ENCODE results near the gene ATG4C.
A peak's percentile ranks its signal among the peaks of the same experiment; 100 is the strongest.
"Not testable (repeated sequence)": the region's sequence is repeated elsewhere in the genome, so short reads cannot be mapped to it uniquely, and the experiment has no call there.

ATG4C gene

GRCh38 chr1:62783736-62784508 is at the start of gene ATG4C:
ATG4C (plus strand) TSS chr1:62784132; CDS start chr1:62803787, 19,655 bp downstream.
- DNase-seq (ENCODE audit: low spot score) = peak; percentile 95

GRCh38 chr1:62735491-62736171 is 48.3 kb upstream of the ATG4C start:
- no peak for DNase-seq (ENCODE audit: low spot score)

GRCh38 chr1:62740701-62741100 is 43.2 kb upstream of the ATG4C start:
- not testable (repeated sequence) for DNase-seq (ENCODE audit: low spot score)

GRCh38 chr1:62744611-62745577 is 39.0 kb upstream of the ATG4C start:
- no peak for DNase-seq (ENCODE audit: low spot score)

- no peak for DNase-seq (ENCODE audit: low spot score)
These were observed 37.7 kb upstream of the ATG4C start for GRCh38 chr1:62746086-62746808.

- DNase-seq (ENCODE audit: low spot score) = no peak
These were observed 37.2 kb upstream of the ATG4C start for GRCh38 chr1:62746809-62747138.

- DNase-seq (ENCODE audit: low spot score) = no peak
These were observed 30.6 kb upstream of the ATG4C start for GRCh38 chr1:62753031-62753965.

- DNase-seq (ENCODE audit: low spot score) = not testable (repeated sequence)
These were observed 29.0 kb upstream of the ATG4C start for GRCh38 chr1:62754938-62755337.

GRCh38 chr1:62756255-62756884 is 27.6 kb upstream of the ATG4C start:
- not testable (repeated sequence) for DNase-seq (ENCODE audit: low spot score)

- not testable (repeated sequence) for DNase-seq (ENCODE audit: low spot score)
These were observed 24.6 kb upstream of the ATG4C start for GRCh38 chr1:62759232-62759875.

- not testable (repeated sequence) for DNase-seq (ENCODE audit: low spot score)
These were observed 23.7 kb upstream of the ATG4C start for GRCh38 chr1:62760021-62760782.

- not testable (repeated sequence) for DNase-seq (ENCODE audit: low spot score)
These were observed 22.6 kb upstream of the ATG4C start for GRCh38 chr1:62761223-62761870.

- DNase-seq (ENCODE audit: low spot score) = not testable (repeated sequence)
These were observed 21.9 kb upstream of the ATG4C start for GRCh38 chr1:62762027-62762426.

GRCh38 chr1:62765981-62766380 is 18.0 kb upstream of the ATG4C start:
- DNase-seq (ENCODE audit: low spot score) = no peak

- DNase-seq (ENCODE audit: low spot score) = not testable (repeated sequence)
These were observed 15.4 kb upstream of the ATG4C start for GRCh38 chr1:62768551-62768950.

- DNase-seq (ENCODE audit: low spot score) = no peak
These were observed 11.2 kb upstream of the ATG4C start for GRCh38 chr1:62772607-62773295.

- no peak for DNase-seq (ENCODE audit: low spot score)
These were observed 9.9 kb upstream of the ATG4C start for GRCh38 chr1:62774006-62774405.
